Keratinocyte (primary cell): Measurements from ENCODE around the gene KRT5. TPM values are rescaled to one million over a fixed set of nuclear protein-coding genes. Genes with fewer than 3 reads are reported as not detected.
A peak's percentile ranks its signal among the peaks of the same experiment; 100 is the strongest.
"Not testable (repeated sequence)": the region's sequence is repeated elsewhere in the genome, so short reads cannot be mapped to it uniquely, and the experiment has no call there.

Experiments used
- DNase-seq: peaks from one replicate; pipeline ENCODE4 v3.0.0-alpha.2; 2011; ENCODE audit warnings: low read depth, missing footprints, low spot score
- FAIRE-seq: peaks from 2 replicates; lab custom pipeline; 2011; peaks lifted over from hg19 to GRCh38; lab: Jason Lieb, UNC
- H2AFZ ChIP-seq: 2 replicates; pipeline ENCODE4 v1.6.0; 2012; ENCODE audit warnings: low read length, control low read depth, inconsistent platforms; ENCODE audit not compliant: control insufficient read depth
- H3K27ac ChIP-seq: 2 replicates; pipeline ENCODE4 v1.5.1; 2011; ENCODE audit warnings: low read length; ENCODE audit not compliant: control insufficient read depth, insufficient read depth
- H3K27me3 ChIP-seq: 3 replicates; pipeline ENCODE4 v1.6.0; 2011; ENCODE audit warnings: low read length; ENCODE audit not compliant: control insufficient read depth, insufficient read depth; ENCODE audit errors: extremely low read depth
- H3K36me3 ChIP-seq, 2 experiments: 2 replicates in 1 of 2; 3 replicates in 1 of 2; pipeline ENCODE4 v1.5.1; 2011; ENCODE audit warnings: low read length in 2 of 2, mild to moderate bottlenecking in 1 of 2; ENCODE audit not compliant: control insufficient read depth in 2 of 2, insufficient read depth in 2 of 2; ENCODE audit errors: extremely low read depth in 1 of 2
- H3K4me1 ChIP-seq: 3 replicates; pipeline ENCODE4 v1.5.1; 2011; ENCODE audit warnings: low read length; ENCODE audit not compliant: control insufficient read depth, insufficient read depth; ENCODE audit errors: extremely low read depth
- H3K4me2 ChIP-seq: 3 replicates; pipeline ENCODE4 v1.6.0; 2011; ENCODE audit warnings: low read depth, low read length; ENCODE audit not compliant: control insufficient read depth, insufficient read depth; ENCODE audit errors: extremely low read depth
- H3K4me3 ChIP-seq, 3 experiments: fragments of 200-600 bp in 1 of 3; sonication (generic) in 1 of 3; 2 replicates in 2 of 3; 3 replicates in 1 of 3; pipeline ENCODE4 v1.5.1; 2011 to 2016; ENCODE audit warnings: low read length in 3 of 3, mild to moderate bottlenecking in 3 of 3, control low read depth in 2 of 3, inconsistent platforms in 1 of 3, low read depth in 1 of 3, mixed read lengths in 1 of 3, mixed run types in 1 of 3, moderate library complexity in 1 of 3; ENCODE audit not compliant: control insufficient read depth in 2 of 3, insufficient read depth in 2 of 3; ENCODE audit errors: extremely low read depth in 1 of 3
- H3K79me2 ChIP-seq: 2 replicates; pipeline ENCODE4 v1.6.0; 2012; ENCODE audit warnings: low read length; ENCODE audit not compliant: control insufficient read depth, insufficient read depth
- H3K9ac ChIP-seq: 3 replicates; pipeline ENCODE4 v1.6.0; 2011; ENCODE audit warnings: low read length; ENCODE audit not compliant: control insufficient read depth, insufficient read depth; ENCODE audit errors: extremely low read depth
- H3K9me1 ChIP-seq: 3 replicates; pipeline ENCODE4 v1.6.0; 2011; ENCODE audit warnings: low read length; ENCODE audit not compliant: control insufficient read depth, insufficient read depth; ENCODE audit errors: extremely low read depth
- H3K9me3 ChIP-seq: 2 replicates; pipeline ENCODE4 v1.5.1; 2012; ENCODE audit warnings: low read depth, low read length; ENCODE audit not compliant: control insufficient read depth
- H4K20me1 ChIP-seq: 3 replicates; pipeline ENCODE4 v1.6.0; 2011; ENCODE audit warnings: low read length; ENCODE audit not compliant: control insufficient read depth, insufficient read depth; ENCODE audit errors: extremely low read depth
- EZH2 ChIP-seq: IDR thresholded peaks from one replicate; pipeline ENCODE4 v1.6.1; 2012; ENCODE audit warnings: inconsistent platforms, mild to moderate bottlenecking, low read length, moderate library complexity
- dilution Hi-C: fragments of 300-500 bp; cut with MboI; formaldehyde crosslinking; loops from one replicate; pipeline ENCODE4 v1.7.0; 2020; ENCODE audit warnings: low sequenced_read_pairs; ENCODE audit not compliant: extremely low pct_ligation_motif_present
- polyA plus RNA-seq, 5 experiments: library from polyadenylated mRNA; depleted of rRNA in 3 of 5; stranded (reverse) in 3 of 5; stranded (forward) in 1 of 5; unstranded in 1 of 5; fragments of >200 nt; gene quantifications; 1 replicate in 1 of 5; 2 replicates in 3 of 5; 3 replicates in 1 of 5; pipeline versions ENCODE4 v1.2.1 to v1.2.3, GENCODE V29; 2011 to 2012; ENCODE audit warnings: missing spikeins in 2 of 5, low read depth in 1 of 5, low replicate concordance in 1 of 5
- TF ChIP-seq, protein P1 (sequence below), 3 experiments: IDR thresholded peaks in 1 of 3; conservative IDR thresholded peaks in 1 of 3; optimal IDR thresholded peaks in 1 of 3; 2 replicates in 2 of 3; 3 replicates in 1 of 3; pipeline versions ENCODE3 to v1.5.1; 2011; ENCODE audit warnings: low read length in 3 of 3, mild to moderate bottlenecking in 3 of 3, moderate library complexity in 2 of 3, control low read depth in 1 of 3, inconsistent platforms in 1 of 3; ENCODE audit not compliant: insufficient read depth in 2 of 3; ENCODE audit errors: extremely low read depth in 1 of 3

The KRT5 gene
- polyA plus RNA-seq, 1 donor (not counting 4 experiments of a cell fraction or from before 2014, with no cell fraction given): 15,814 TPM

DNA sequence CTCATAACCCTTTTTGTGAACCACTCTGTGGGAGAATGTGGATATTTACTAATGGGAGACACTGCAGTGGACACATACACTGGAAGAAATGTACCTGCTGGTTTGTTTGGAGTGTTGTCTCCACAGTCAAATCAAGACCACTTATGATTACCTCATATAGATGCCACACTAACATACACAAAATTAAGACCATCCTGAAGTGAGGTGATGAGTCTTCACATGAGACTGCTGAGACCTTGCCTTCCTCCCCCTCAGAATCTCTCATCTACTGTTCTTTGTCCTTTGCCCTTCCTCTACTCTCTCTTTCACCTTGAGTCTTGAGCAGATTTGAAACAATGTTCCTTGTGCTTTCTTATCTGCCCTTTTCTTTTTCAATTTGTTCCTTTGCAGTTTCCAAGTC, 31.5 kb downstream of the KRT5 start:
- H3K9me3 ChIP-seq: no peaks in the 10 kb centered on the region
- dilution Hi-C loops: no loop called here
- H3K4me2 ChIP-seq: peak overlapping the region; percentile 6

DNA sequence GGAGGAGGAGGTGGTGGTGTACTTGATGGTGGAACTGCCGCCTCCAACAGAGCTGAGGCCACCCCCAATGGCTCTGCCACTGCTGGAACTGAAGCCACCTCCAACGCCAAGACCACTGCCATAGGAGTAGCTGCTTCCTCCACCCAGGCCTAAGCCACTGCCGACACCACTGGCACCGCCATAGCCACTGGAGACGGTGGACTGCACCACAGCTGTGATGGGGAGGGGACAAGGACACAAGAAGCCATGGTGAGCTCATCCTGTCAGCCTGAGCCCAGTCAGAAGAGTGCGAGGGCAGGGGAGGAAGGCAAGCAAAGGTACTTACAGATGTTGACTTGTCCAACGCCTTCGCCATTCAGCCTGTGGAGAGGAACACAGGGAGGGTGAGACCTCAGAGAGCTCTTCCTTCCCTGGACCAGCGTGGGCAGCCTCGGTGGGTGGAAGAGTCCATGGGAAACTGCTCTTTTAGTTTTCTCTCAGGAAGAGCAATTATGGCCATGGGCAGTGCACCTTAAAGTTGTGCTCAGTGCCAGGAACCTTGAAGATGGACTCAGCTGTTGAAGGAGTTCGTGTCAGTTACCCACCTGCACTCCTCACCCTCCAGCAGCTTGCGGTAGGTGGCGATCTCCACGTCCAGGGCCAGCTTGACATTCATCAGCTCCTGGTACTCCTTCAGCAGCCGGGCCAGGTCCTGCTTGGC, 32.3 kb downstream of the KRT5 start:
- FAIRE-seq: peak; percentile 53
- dilution Hi-C loops: not testable (repeated sequence)

More for the DNA sequence above, 31.5 kb downstream of the KRT5 start:
- Histone ChIP-seq H3K36me3 (peaks cover 14 to 31% of the 10 kb centered on the region in 2 experiments), H3K27ac (no peak overlapping the region), H3K9me1 (no peaks in the 10 kb centered on the region), H2AFZ (no peak overlapping the region), H3K79me2 (peaks cover 16% of the 10 kb centered on the region), H3K4me3 (no peak overlapping the region), H3K4me1 (peaks cover 5% of the 10 kb centered on the region), H3K9ac (no peak overlapping the region), H3K27me3 (no peaks in the 10 kb centered on the region), H4K20me1 (peaks cover 31% of the 10 kb centered on the region)
- DNase-seq (no peak), FAIRE-seq (peak; percentile 52)
- no peak for TF ChIP-seq EZH2
- TF ChIP-seq, protein P1, sequence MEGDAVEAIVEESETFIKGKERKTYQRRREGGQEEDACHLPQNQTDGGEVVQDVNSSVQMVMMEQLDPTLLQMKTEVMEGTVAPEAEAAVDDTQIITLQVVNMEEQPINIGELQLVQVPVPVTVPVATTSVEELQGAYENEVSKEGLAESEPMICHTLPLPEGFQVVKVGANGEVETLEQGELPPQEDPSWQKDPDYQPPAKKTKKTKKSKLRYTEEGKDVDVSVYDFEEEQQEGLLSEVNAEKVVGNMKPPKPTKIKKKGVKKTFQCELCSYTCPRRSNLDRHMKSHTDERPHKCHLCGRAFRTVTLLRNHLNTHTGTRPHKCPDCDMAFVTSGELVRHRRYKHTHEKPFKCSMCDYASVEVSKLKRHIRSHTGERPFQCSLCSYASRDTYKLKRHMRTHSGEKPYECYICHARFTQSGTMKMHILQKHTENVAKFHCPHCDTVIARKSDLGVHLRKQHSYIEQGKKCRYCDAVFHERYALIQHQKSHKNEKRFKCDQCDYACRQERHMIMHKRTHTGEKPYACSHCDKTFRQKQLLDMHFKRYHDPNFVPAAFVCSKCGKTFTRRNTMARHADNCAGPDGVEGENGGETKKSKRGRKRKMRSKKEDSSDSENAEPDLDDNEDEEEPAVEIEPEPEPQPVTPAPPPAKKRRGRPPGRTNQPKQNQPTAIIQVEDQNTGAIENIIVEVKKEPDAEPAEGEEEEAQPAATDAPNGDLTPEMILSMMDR (optimal IDR thresholded peaks at IDR 0.05 in 1 of 3, IDR thresholded peaks at IDR 0.05 in 1 of 3, conservative IDR thresholded peaks at IDR 0.05 in 1 of 3; ENCODE audit: extremely low read depth in 1 of 3, insufficient read depth in 2 of 3, low read length in 3 of 3): no peak

More for the DNA sequence above, 32.3 kb downstream of the KRT5 start:
- peaks cover 14% of the 10 kb centered on the region for H3K79me2 ChIP-seq
- H3K27ac ChIP-seq, H3K9me1 ChIP-seq, H3K4me3 ChIP-seq, H3K9me3 ChIP-seq, H2AFZ ChIP-seq, H3K9ac ChIP-seq, H3K4me2 ChIP-seq, H3K27me3 ChIP-seq, H3K4me1 ChIP-seq, DNase-seq: not testable (repeated sequence)
- peaks cover 31% of the 10 kb centered on the region for H4K20me1 ChIP-seq
- H3K36me3 ChIP-seq: peaks cover 14 to 31% of the 10 kb centered on the region in 2 experiments
